Calu3 (cell line): ENCODE measurements around the gene SLC22A23. TPM values are rescaled to one million over a fixed set of nuclear protein-coding genes. Genes with fewer than 3 reads are reported as not detected.

Experiments used
- BruUV-seq: library from RNA; stranded (reverse); fragments of 400-500 nt; replicated peaks from 2 replicates; lab custom pipeline; 2021; lab: Mats Ljungman, UMichigan
- CTCF ChIA-PET: fragments of 300-600 bp; sonication (Branson Sonifier 250); formaldehyde crosslinking; loops from one replicate; lab custom pipeline; 2022; ENCODE audit warnings: antibody characterized with exemption; lab: Charles Lee
- DNase-seq: peaks from one replicate; pipeline ENCODE4 v3.0.0; 2022
- H3K27ac Mint-ChIP-seq: one replicate; pipeline ENCODE4 v1.8.0; 2022; ENCODE audit warnings: mixed read lengths; ENCODE audit not compliant: unreplicated experiment
- H3K27me3 Mint-ChIP-seq: one replicate; pipeline ENCODE4 v1.8.0; 2022; ENCODE audit warnings: mixed read lengths; ENCODE audit not compliant: unreplicated experiment
- H3K36me3 Mint-ChIP-seq: one replicate; pipeline ENCODE4 v1.8.0; 2022; ENCODE audit warnings: mild to moderate bottlenecking, moderate library complexity, mixed read lengths; ENCODE audit not compliant: insufficient read depth, unreplicated experiment
- H3K4me1 Mint-ChIP-seq: one replicate; pipeline ENCODE4 v1.8.0; 2022; ENCODE audit warnings: mild to moderate bottlenecking, low read depth, mixed read lengths; ENCODE audit not compliant: unreplicated experiment
- H3K4me3 Mint-ChIP-seq: one replicate; pipeline ENCODE4 v1.8.0; 2022; ENCODE audit warnings: mild to moderate bottlenecking, low read depth, moderate library complexity, mixed read lengths; ENCODE audit not compliant: unreplicated experiment
- H3K9me3 Mint-ChIP-seq: one replicate; pipeline ENCODE4 v1.8.0; 2022; ENCODE audit warnings: low read depth, mixed read lengths; ENCODE audit not compliant: unreplicated experiment
- CTCF ChIP-seq: fragments of 200-600 bp; IDR thresholded peaks from one replicate; pipeline ENCODE4 v1.8.0; 2022; ENCODE audit warnings: antibody characterized with exemption; ENCODE audit not compliant: unreplicated experiment
- intact Hi-C: fragments of 100-400 bp; cut with micrococcal nuclease; formaldehyde crosslinking; loops from one replicate; pipeline ENCODE4 v1.10.0; 2022; ENCODE audit not compliant: unreplicated experiment
- total RNA-seq: library from RNA; stranded (reverse); gene quantifications from 2 replicates; pipeline ENCODE4 v1.2.3, GENCODE V29; 2022

SLC22A23 gene
- total RNA-seq, 1 experiment from 2014 or later = 3.9 TPM

GRCh38 chr6:3319610-3320200 is 137.1 kb downstream of the SLC22A23 start:
- DNase-seq = no peak
- intact Hi-C loops = no loop called here
- TF ChIP-seq CTCF = no peak
- peaks cover 28% of the 10 kb centered on the region for H3K27me3 Mint-ChIP-seq
- H3K4me1 Mint-ChIP-seq = peaks cover 12% of the 10 kb centered on the region
- CTCF ChIA-PET = interaction anchor here (0.6 kb wide), 2 partner anchors 582 to 1429 kb away, joined by 3 to 6 read pairs; no protein-coding TSS in a partner anchor
- no peak overlapping the region for H3K27ac Mint-ChIP-seq
- no peak overlapping the region for H3K4me3 Mint-ChIP-seq
- no peaks in the 10 kb centered on the region for H3K36me3 Mint-ChIP-seq
- BruUV-seq = no TSS peak
- no peaks in the 10 kb centered on the region for H3K9me3 Mint-ChIP-seq

GRCh38 chr6:3318821-3319540 is 137.9 kb downstream of the SLC22A23 start:
- TF ChIP-seq CTCF = no peak
- Mint-ChIP-seq H3K36me3 (no peaks in the 10 kb centered on the region), H3K4me1 (peaks cover 4% of the 10 kb centered on the region), H3K27ac (no peak overlapping the region), H3K27me3 (peaks cover 28% of the 10 kb centered on the region), H3K4me3 (no peak overlapping the region), H3K9me3 (no peaks in the 10 kb centered on the region)
- CTCF ChIA-PET = interaction anchor here (0.6 kb wide), 1 partner anchor 583 kb away, joined by 3 read pairs; no protein-coding TSS in a partner anchor
- intact Hi-C loops = no loop called here
- BruUV-seq = no TSS peak
- no peak for DNase-seq

- H3K36me3 Mint-ChIP-seq = no peaks in the 10 kb centered on the region
- H3K4me1 Mint-ChIP-seq = no peaks in the 10 kb centered on the region
- DNase-seq = no peak
- intact Hi-C loops = no loop called here
- CTCF ChIA-PET = no interaction called here
- H3K4me3 Mint-ChIP-seq = no peak overlapping the region
- H3K27ac Mint-ChIP-seq = no peak overlapping the region
- H3K27me3 Mint-ChIP-seq = peaks cover 34% of the 10 kb centered on the region
- no peak for TF ChIP-seq CTCF
- BruUV-seq = no TSS peak
- no peaks in the 10 kb centered on the region for H3K9me3 Mint-ChIP-seq
Observed at GRCh38 chr6:3318226-3318625, 138.6 kb downstream of the SLC22A23 start.

GRCh38 chr6:3317741-3318211 is 139.1 kb downstream of the SLC22A23 start:
- CTCF ChIA-PET = no interaction called here
- intact Hi-C loops = no loop called here
- BruUV-seq = no TSS peak
- H3K27ac Mint-ChIP-seq = no peak overlapping the region
- H3K4me3 Mint-ChIP-seq = no peak overlapping the region
- no peak for TF ChIP-seq CTCF
- no peaks in the 10 kb centered on the region for H3K9me3 Mint-ChIP-seq
- H3K36me3 Mint-ChIP-seq = no peaks in the 10 kb centered on the region
- no peak for DNase-seq
- H3K4me1 Mint-ChIP-seq = no peaks in the 10 kb centered on the region
- peaks cover 38% of the 10 kb centered on the region for H3K27me3 Mint-ChIP-seq
